HG03439 (cell line): ENCODE measurements around the gene ITIH3.

Experiments used
- ATAC-seq: cut with Tn5 transposase; IDR thresholded peaks from one replicate; pipeline ENCODE4 v1.9.1; 2021; ENCODE audit warnings: mild to moderate bottlenecking, moderate library complexity; ENCODE audit not compliant: unreplicated experiment

Gene ITIH3

DNA sequence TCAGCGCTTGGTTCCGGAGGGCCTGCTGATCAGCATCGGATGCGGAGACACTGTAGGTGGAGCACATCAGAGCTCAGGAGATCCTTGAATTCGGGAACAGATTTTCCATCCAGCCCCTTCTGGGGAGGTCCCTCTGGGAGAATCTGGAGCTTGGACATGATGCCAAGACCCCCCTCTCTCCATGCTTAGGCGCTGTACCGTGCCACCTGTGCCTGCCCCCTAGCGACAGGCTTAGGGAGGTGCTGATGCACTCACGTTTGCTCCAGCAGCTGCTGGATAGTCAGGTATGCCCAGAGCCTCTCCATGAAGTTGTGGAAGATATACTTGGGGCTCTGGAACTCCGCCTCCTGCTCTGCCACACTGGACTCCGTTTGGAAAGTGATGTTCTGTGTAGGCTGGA is 26.1 kb downstream of the ITIH3 start:
- no peak for ATAC-seq

DNA sequence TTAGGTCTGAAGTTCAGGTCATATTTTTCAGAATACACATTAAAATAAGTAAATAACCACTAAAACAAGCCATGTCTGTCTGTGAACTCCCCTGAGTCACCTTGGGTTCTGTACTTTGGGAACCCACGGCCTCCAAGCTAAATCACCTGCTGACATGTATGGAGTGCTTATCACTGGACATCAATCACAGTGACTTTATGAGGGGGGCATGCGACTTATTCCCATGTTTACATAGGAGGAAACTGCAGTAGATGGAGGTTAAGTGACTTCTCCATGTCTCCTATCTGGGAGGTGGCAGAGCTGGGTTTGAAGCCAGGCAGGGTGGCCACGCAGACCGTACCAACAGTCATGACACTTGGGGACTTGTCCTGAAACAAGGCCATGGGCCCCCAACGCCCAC is 27.8 kb downstream of the ITIH3 start:
- no peak for ATAC-seq

DNA sequence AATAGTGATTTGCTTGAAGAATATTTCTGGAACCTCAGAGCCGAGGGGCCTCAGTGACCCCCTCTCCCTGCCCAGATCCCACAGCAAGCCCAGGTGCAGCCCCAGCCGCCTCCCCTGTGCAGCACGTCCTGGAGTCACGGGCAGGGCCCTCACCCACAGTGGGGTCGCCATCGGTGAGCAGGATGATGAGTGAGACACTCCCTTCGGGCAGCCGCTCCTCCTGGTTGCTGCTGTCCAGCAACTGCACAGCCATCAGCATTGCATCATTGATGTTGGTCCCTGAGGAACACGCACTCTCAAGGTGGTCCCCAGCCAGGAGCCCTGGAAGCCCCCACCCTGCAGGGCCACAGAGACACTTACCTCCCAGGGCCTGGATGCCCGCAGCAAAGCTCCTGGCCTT is 29.4 kb downstream of the ITIH3 start:
- no peak for ATAC-seq

DNA sequence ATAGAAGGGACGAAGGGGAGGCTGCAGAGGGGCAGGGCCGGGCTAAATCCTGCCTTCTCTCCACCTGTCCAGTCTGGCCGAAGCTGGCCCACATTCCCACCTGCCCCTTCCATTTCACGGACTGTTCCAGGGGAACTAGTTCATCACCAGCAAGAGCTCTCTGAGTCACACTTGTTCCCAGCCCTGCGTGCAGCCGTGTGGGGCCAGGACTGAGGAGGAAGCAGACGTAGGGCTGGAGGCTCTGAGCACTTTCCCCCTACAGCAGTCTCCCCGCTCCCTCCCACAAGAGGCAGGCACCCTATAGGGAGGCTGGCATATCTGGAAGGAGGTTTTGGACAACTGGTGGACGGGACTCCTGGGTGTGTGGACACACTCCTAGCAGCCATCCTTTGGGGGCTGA is 32.8 kb downstream of the ITIH3 start:
- no peak for ATAC-seq

DNA sequence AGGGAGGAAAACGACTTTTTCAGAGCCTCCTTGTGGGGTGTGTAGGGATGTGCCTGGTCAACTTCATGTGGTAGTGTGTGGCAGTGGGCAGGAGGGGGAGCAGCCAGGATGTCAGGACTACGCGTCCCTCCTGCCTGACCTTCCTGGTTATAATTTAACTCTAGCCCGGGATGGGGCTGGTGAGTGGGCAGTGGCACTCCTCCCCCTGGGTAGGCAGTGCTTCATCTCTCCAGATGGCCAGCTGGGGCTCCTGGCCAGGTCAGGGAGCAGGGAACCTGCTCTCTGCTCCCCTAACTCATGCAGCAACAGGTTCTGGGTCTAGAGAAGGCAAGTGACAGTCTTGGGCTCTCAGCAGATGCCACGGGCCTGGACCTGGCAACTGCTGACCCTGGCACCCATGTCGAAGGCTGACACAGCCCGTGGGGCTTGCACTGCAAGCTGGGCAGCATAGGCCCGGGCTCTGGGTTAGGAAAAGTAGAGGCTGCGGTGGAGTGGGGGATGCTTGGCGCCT is 33.3 kb downstream of the ITIH3 start:
- no peak for ATAC-seq

DNA sequence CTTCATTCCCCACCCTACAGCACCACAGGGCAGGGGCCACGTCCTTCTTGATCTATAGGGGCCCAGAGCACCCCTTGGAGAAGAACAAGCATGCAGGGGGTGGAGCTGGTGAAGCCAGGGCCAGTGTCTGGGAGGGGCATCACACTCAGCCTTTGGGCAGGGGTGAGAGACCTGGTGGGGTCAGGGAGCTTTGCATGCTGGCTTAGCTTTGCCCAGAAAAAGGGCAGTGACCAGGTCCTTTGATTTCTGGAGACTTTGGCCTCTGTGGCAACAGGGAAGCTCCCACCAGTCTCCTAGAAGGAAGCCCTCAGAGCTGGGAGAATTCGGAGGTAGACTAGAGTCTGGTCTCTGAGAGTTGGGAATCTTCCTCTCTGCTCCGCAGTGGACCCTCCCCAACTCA is 34.9 kb downstream of the ITIH3 start:
- ATAC-seq = no peak

DNA sequence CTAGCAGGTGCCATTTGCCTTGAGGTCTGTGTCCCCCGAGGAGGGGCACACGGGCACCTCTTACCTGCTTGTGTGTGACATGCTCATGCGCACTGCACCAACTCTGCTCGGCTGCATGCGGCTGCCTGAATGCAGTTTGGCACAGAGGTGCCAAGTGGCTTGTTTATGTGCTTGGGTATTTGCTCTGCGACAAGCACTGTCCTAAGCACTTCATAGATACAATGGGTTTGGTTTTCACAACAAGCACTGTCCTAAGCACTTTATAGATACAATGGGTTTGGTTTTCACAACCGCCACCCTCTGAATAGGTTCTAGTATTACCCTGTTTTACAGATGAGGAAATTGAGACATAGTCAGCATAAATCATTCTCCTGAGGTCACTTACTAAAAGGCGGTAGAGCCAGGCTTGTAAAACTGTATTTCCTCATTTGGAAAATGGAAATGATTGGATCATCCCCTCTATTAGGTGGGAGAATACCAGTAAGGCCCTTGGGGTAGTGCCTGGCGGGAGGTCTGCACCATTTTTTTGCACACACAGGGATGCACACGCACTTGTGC is 35.4 kb downstream of the ITIH3 start:
- no peak for ATAC-seq

DNA sequence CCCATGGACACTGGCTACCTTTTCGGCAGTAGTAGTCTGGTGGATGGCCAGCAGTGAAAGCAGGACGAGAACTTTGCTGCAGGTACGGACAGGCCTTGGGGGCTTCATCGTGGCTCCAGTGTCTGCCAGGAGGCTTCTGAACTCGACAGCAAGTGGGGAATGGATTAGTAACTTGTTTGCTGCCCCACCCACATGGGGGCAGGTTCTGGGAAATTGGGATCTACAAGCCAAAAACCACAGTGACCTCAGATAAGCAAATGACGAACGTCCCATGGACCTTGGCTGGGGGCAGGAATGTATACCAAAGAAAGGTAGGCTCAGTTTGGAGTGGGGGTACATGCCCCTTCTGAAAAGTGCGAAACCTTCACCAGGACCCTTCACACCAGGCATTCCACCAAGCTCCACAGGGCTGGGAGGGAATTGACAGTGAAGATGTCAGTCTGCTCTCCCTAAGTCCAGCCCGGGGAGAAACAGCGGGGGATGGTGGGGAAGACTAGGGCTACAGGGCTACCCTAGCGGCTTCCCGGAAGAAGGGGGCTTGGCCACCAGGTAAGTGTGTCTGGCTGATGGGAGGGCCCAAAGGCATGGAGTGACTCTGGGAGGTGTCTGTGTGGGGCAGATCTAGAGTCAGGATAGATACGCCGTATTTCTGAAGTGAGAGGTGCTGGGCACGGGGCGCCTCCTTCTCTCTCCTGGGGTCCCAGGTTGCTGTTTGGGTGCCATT is 36.1 kb downstream of the ITIH3 start, which contains the start of gene ITIH4:
Gene ITIH4, minus strand, starts transcription at position 138 of the 724 bp plus-strand sequence. Its CDS starts 30 bp downstream, at position 108.
- no peak for ATAC-seq

DNA sequence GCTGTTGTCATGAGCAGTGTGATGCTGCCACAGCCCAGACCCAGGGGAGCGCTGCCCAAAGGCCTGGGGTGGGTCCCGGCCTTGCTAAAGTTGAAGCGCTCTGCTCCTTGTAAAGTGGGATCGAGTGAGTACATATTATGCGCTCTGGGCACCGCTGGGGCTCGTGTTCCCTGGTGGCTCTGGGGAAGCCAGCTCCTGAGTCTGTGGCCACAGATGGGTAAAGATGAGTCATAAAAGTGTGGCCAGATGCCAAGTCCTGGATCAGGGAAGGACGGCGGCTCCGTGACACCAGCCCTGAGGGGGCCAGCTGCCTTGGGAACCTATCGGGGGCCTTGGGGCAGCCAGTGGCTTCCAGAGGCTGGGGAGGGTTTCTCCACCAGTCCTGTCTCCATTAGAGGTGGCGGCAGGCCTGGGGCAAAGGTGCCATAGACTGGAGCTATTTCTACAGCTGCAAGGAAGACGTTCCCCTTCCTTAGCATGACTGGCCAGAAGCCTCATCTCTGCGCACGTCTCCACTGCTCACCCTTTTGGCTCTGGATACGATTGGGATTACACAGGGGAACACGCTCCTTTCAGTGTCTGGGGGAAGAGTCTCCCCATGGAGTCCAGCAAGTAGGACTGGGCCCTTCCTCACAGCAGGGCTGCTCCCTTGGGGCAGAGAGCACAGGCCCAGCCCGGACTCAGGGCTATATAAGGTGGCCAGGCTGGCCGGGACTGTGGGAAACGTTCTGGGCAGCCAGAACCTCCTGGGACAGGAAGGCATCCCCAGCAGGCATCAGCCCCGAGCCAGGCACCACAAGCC is 37.1 kb downstream of the ITIH3 start:
- ATAC-seq = no peak

DNA sequence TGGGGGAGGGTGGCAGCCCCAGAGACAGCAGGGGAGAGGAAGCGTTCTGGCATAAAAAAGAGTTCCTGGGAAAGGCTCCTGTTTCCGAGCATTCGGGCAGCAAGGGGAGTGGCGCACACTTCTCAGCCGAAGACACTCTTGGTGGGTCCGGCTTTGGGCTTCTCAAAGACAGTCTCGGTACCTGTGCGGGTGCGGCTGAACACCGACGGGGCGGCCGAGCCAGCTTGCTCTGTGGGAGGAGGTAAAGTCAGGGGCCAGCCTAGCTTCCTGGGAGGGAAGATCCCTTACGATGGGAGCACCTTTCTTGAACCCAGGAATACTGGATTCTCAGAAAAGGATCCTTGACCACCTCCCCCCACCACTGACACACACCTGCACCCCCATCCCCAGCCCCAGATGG is 38.6 kb downstream of the ITIH3 start:
- no peak for ATAC-seq

DNA sequence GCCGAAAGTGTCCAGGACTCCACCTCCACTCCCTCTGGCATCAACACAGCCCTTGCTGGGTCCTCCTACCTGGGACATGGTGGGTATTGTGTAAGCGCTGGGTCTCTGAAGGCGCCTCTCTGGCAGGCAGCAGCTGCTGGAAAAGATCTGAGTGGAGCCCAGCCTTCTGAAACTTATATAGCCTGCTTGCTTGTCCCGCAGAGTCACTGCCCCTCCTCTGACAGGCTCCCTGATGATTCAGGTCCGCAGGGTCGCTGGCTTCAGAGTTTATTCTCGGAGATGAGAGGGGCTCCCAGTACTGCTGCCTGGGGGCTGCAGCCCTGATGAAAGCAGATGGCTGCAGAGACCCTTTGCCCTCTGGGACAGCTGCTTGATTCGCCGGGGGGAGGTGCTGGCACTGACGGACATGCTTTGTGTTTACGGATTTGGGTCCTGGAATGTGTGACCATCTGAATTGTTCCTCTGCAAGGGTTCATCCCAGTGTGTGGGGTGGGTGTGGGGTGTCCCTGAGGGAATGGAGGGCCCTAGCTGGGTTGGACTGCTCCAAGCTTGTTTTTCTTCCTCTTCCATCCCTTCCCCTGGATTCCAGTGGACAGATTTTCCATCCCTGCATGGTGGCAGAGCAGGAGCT is 40.4 kb downstream of the ITIH3 start, which contains the start of gene MUSTN1:
Gene MUSTN1, minus strand, starts transcription at position 149 of the 631 bp plus-strand sequence. Its CDS starts 71 bp downstream, at position 78.
- ATAC-seq = no peak

DNA sequence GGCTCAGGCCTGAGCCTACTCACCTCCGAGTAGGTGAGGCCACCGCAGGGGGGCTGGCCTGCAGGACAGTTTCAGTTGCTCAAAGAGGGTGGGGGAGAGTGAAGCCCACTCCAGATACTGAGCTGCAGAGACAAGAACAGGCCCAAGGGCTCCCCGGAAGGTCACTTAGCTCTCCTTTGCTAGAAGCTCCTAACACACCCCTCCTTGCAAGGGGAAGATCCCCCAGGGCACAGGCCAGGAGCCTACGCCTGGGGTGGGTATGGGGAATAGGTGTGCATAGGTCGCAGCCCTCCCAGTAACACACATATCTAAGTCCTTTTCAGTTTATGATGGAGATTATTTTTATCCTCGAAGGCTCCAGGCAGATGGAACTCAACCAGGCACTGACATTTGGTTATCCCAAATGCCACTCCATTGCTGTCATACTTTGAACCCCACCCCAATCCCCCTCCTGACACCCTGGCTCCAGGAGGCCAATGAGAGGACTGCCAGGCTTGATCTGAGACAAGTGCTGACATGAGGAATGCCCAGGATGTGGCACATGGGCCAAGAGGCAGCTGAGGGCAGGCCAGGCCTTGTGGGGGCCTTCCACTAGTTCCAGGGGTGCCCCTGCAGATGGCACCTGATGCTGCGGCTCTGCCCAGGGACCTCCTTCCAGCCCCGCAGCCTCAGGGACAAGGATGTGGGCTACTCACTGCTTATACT is 41.3 kb downstream of the ITIH3 start:
- no peak for ATAC-seq

DNA sequence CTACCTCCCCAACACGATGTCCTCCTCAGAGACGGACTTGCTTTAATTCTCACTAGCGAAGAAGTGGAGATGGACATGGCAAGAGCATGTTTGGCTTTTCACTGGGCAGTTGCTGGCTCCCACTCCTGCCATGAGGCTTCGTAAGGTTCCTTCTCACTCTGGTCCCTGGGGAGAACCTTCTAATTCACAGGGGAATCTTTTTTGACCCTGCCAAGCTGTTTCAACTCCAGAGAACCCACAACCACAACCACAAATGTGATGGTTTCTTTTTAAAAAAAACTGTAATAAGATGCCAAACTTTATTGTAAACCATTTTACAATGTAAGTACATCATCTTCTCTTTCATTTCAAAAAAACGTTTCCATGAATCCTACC is 41.9 kb downstream of the ITIH3 start:
- no peak for ATAC-seq

DNA sequence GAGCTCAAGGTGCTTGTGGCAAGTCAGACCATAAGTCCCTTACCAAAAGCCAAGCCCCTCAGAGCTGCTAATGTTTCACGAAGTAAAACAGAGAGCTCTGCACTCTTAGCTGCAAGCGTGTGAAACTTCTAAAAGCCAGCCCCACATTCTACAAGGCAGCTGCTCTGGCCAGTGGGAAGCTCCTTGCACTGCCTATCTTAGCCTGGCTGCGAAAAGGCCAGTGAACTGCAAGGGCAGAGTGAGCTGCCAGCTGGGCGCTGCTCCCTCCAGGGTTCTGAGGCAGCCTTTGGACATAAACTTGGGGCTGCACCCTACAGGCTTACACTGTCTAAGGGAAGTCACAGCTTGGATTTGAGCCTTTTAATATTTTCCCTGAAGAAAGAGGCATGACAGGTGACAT is 42.4 kb downstream of the ITIH3 start:
- ATAC-seq = no peak

DNA sequence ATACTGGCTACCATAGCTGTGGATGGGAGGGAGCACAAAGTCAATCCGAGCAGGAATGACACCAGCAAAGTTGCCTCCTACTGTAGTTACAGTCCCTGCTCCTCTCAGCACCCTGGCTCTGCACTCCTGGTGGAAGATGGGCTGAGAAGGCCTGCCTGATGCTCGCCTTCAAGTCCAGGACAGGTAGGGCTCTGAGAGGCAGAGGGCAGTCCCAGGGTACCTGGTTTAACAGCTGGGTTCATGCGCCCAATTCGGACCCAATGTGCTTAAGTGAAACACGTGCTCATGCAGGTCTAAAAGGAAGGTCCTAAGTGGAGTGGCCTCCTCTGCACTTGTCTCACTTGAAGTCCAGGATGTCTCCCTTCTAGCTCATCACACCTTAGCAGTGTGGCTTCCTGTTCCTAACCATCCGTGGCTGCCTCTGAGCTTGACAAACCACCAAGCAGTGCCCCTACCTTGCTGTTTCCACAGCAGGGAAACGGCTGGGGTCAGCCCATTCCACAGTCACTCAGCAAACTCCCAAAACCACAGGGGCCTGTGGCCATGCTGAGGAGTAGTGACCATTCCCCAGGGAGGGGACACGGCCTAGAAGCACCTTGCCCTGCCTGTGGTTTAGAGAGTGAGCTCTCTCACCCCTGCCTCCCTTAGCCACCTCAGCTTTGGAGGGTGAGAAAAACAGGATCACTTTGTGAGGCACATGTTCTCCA is 44.1 kb downstream of the ITIH3 start:
- ATAC-seq = no peak

DNA sequence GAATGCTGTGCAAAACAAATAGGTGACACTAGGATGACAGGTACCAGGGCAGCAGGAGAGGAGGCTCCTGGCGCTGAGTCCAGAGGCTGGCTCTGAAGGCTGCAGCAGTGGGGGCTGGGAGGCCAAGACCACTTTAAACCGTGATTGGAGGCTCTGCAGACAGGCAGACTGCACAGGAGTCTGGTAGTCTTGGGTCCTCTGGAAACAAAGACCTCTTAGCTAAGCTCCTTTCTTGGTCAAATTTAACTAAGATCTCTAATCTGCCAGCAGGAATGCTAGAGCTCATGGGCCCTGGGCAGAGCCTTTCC is 44.6 kb downstream of the ITIH3 start:
- ATAC-seq = no peak

DNA sequence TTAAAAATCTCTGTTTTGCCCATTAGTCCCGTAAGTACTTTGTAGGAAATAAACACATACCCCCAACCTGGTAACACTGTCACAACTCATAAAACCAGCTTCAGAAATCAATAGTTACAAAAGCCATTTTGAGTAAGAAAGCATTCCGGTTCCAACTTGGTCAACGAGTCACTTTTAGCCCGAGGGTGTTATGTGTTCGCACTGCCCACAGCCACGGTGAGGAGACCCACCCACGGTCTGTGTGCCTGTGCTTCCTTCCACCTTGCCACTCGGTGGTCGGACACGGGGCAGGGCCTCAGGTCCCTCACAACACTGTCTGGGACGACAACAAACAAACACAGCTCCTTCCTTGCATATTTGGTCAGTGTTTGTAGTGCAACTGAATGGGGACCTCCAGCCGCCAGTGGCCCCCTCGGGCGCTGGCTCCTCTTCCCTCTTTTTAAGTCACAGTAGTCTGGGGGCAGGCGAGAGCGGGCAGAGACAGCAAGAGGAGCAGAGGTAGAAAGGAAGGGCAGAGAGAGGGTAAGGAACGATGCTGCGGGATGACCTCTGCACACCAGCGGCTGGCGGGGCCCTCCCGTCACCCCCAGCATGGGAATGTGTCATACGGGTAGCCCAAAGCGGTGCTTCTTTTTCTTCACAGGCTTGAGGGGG is 45.4 kb downstream of the ITIH3 start:
- ATAC-seq = no peak

DNA sequence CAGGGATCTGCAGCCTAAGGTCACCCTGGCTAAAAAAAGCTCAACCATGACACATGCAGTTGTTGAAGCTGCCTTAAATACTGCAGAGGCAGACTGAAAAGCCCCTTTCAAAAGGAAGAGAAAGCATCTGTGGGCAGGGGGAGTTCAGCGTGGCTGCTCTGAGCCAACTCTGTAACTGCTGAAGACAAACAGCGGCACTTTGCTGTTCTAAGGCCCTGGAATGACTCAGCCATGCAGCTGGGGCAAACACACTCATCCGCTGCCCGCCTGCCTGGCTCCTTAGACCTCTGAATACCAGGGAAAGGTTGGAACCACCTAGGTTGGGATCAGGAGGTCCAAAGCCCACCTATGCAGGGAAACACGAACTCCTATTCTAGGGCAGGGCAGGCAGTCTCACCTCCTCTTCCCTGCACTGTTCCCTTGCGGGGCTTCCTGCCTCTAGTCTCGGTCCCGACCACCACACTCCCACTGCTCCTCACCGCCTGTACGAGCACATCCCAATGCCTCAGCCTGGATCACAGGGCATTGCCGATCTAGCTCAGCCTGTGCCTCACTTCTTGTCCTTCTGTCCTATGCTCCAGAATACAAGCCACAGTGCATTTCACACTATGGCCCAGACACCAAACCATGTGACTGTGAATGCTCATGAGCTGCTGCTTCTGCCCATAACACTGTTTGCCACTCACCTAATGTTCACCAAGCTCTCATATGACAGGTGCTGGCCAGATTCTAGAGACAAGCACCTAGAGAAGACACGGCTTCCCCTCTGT is 46.8 kb downstream of the ITIH3 start:
- no peak for ATAC-seq

DNA sequence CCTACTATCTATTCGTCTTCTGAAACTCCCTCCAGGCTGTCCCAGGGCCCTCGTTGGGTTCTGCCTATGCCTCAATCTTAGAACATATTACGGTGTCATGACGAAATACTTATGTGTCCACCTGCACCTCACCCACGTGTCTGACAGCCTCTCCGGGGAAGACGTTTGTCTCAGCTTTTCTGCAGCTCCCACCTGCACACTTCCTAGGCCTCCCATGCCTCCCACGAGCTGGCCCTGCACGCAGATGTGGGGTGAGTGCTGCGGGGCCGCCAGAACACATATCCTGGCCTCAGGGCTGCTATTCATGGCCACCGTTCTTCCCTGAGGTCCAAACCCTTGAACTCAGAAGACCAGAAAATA is 47.4 kb downstream of the ITIH3 start:
- ATAC-seq = no peak
